ENCODE data around the gene TECTA. TPM values are rescaled to one million over a fixed set of nuclear protein-coding genes. Genes with fewer than 3 reads are reported as not detected.
"Not testable (repeated sequence)": the region's sequence is repeated elsewhere in the genome, so short reads cannot be mapped to it uniquely, and the experiment has no call there.

The TECTA gene
- total and polyA plus RNA-seq, 2 of the 8 experiments (the other 6 are each of a cell fraction or from before 2014, with no cell fraction given): 0.59 to 1.0 TPM

GRCh38 chr11:121237247-121237646 is 136.2 kb downstream of the TECTA start:
- H4K91ac ChIP-seq (replicated peaks; ENCODE audit: insufficient read length, low read length); H4K8ac ChIP-seq (ENCODE audit: extremely low read depth, insufficient read depth, low read length); H3K79me2 ChIP-seq (ENCODE audit: control insufficient read depth in 1 of 2, insufficient read depth in 2 of 2, low read length in 2 of 2); H3K9me3 ChIP-seq (ENCODE audit: insufficient read depth in 2 of 2, low read depth in 1 of 2, low read length in 1 of 2); H3K18ac ChIP-seq (ENCODE audit: extremely low read depth, low read length); H2BK5ac ChIP-seq (ENCODE audit: low read depth, low read length); POLR2A ChIA-PET (ENCODE audit: partially characterized antibody); H3K9ac ChIP-seq (replicated peaks in 1 of 4; ENCODE audit: extremely low read depth in 1 of 4, low read depth in 3 of 4, low read length in 3 of 4); H2BK15ac ChIP-seq (ENCODE audit: low read length); H3K4ac ChIP-seq (replicated peaks; ENCODE audit: insufficient read length, low read depth, low read length); H3K23me2 ChIP-seq (ENCODE audit: low read depth, low read length); H3K4me3 ChIP-seq (ENCODE audit: extremely low read depth in 1 of 4, insufficient read depth in 2 of 4, low read depth in 3 of 4, low read length in 4 of 4); H3K23ac ChIP-seq (ENCODE audit: insufficient read length); H3K27ac ChIP-seq (ENCODE audit: low read depth, low read length); H4K20me1 ChIP-seq (replicated peaks in 1 of 2; ENCODE audit: control insufficient read depth in 1 of 2, insufficient read depth in 2 of 2, low read length in 2 of 2); H3K27me3 ChIP-seq (replicated peaks in 1 of 4; ENCODE audit: control insufficient read depth in 3 of 4, extremely low read depth in 1 of 4, insufficient read depth in 3 of 4, low read length in 3 of 4); H3K79me1 ChIP-seq (ENCODE audit: low read depth, low read length); H2BK120ac ChIP-seq (replicated peaks; ENCODE audit: low read depth, low read length); FAIRE-seq; H2BK20ac ChIP-seq (ENCODE audit: low read length); H3K14ac ChIP-seq (ENCODE audit: insufficient read length); H3K36me3 ChIP-seq (ENCODE audit: control insufficient read depth in 2 of 4, insufficient read depth in 4 of 4, low read length in 3 of 4); H2AK5ac ChIP-seq (ENCODE audit: low read depth, low read length); H3K56ac ChIP-seq (replicated peaks; ENCODE audit: insufficient read length, low read depth, low read length); H4K5ac ChIP-seq (ENCODE audit: insufficient read length, low read depth, low read length); H2AFZ ChIP-seq (ENCODE audit: low read length); DNase-seq (ENCODE audit: low read depth in 1 of 2, low spot score in 2 of 2): not testable (repeated sequence)
- H2BK12ac ChIP-seq (ENCODE audit: low read depth, low read length): 0 out of 2 replicates have a peak overlapping the region, but pooled peaks have one; percentile 50
- CTCF ChIA-PET (ENCODE audit: partially characterized antibody): interaction anchor here (0.7 to 2.6 kb wide), 3 partner anchors 9 to 142 kb away, joined by 3 to 12 read pairs (median 3); no protein-coding TSS in a partner anchor
- peak overlapping the region in 1 of 2 experiments; percentile 21; a peak in 1 of 4 replicates for H3K4me2 ChIP-seq (ENCODE audit: insufficient read depth in 1 of 2, low read depth in 2 of 2, low read length in 2 of 2)
- H3K4me1 ChIP-seq (replicated peaks in 1 of 4; ENCODE audit: control insufficient read depth in 3 of 4, insufficient read depth in 4 of 4, low read length in 3 of 4): peaks cover 7 to 20% (median 14%) of the 10 kb centered on the region in 4 experiments
- WGBS, 2 experiments (ENCODE audit: extremely low coverage in 1 of 2, insufficient coverage in 1 of 2, insufficient read length in 1 of 2, insufficient replicate concordance in 2 of 2, low coverage in 1 of 2, low lambda C conversion rate in 2 of 2, missing lambda C conversion rate in 1 of 2): 78% methylated on average over 6 of the region's 6 CpGs; no CpG with 5 or more reads in 1 of the 2 experiments

All from H1 (cell line).